ENCODE data around the gene ARHGAP21. TPM values are rescaled to one million over a fixed set of nuclear protein-coding genes. Genes with fewer than 3 reads are reported as not detected.
A peak's percentile ranks its signal among the peaks of the same experiment; 100 is the strongest.

Gene ARHGAP21
- polyA plus RNA-seq, 2 of the 4 experiments (the other 2 are of a cell fraction): 30.5 to 84.4 TPM

DNA sequence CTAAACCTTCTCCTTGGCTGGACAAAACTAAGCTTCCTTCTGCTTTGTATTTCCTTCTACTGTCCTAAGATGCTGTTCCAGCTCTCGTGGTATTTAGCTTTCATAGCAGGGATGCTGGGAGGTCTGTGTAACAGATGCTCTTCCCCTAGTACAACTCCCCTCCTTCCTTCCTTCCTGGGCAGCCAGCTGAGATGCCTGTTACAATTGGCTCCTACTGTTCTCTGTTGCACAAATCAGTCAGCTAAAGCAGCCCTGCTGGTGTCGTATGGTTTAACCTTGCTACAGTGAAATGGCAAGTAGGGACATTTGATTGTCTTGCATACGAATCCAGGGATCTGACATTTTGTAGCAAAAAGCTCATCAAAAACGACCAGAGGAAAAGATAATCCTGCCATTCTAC lies 143.8 kb downstream of the ARHGAP21 start:
- TF ChIP-seq EHF (CRISPR knock-in tag; IDR thresholded peaks at IDR 0.05) (no peak), MYC (IDR thresholded peaks at IDR 0.05; ENCODE audit: borderline replicate concordance, low read length) (no peak), CBX8 (IDR thresholded peaks at IDR 0.05) (no peak)
- H3K4me2 ChIP-seq: no peak overlapping the region
- WGBS (ENCODE audit: missing lambda C conversion rate): 70% methylated on average over 4 of the region's 4 CpGs
- H3K9me3 ChIP-seq: no peaks in the 10 kb centered on the region
- ATAC-seq (no peak; a peak in 1 of 6 replicates), FAIRE-seq (no peak), DNase-seq (ENCODE audit: low read depth in 1 of 2, low spot score in 1 of 2) (no peak)
- H3K27ac ChIP-seq: no peak overlapping the region
- CTCF ChIA-PET: interaction anchor here (1.2 to 1.6 kb wide), 4 partner anchors 18 to 501 kb away, joined by 3 to 7 read pairs (median 3); no protein-coding TSS in a partner anchor
- no peak overlapping the region for H3K4me3 ChIP-seq
- POLR2A ChIA-PET: no interaction called here
- no peaks in the 10 kb centered on the region for H3K4me1 ChIP-seq

DNA sequence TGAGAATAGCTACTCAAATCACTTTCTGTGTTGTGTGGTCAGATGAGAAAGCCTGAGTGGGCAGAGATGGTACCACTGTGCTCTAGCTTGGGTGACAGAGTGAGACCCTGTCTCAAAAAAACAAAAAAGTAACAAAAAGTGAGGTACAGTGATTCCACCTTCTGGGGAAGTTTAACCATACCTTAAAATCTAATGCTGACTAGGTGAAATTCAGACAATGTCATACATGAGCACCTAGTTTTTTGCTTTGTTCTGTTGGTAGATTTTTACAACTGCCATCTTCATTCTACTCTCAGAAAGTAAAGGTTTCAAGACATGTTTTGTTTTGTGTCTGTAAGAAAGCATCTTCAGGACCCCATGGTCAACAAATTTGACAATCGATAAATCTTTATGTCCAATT lies 144.2 kb downstream of the ARHGAP21 start:
- WGBS (ENCODE audit: missing lambda C conversion rate): 87% methylated on average over 1 of the region's 1 CpG
- CTCF ChIA-PET: interaction anchor here (1.0 to 1.6 kb wide), 4 partner anchors 17 to 63 kb away, joined by 3 to 7 read pairs (median 4); no protein-coding TSS in a partner anchor
- POLR2A ChIA-PET: no interaction called here
- no peaks in the 10 kb centered on the region for H3K9me3 ChIP-seq
- no peak overlapping the region for H3K4me2 ChIP-seq
- ATAC-seq (no peak; a peak in 1 of 6 replicates), DNase-seq (ENCODE audit: low read depth in 1 of 2, low spot score in 1 of 2) (no peak), FAIRE-seq (no peak)
- H3K27ac ChIP-seq: no peak overlapping the region
- TF ChIP-seq MAFK (IDR thresholded peaks at IDR 0.05; ENCODE audit: partially characterized antibody): peak; percentile 58
- TF ChIP-seq, protein P1, sequence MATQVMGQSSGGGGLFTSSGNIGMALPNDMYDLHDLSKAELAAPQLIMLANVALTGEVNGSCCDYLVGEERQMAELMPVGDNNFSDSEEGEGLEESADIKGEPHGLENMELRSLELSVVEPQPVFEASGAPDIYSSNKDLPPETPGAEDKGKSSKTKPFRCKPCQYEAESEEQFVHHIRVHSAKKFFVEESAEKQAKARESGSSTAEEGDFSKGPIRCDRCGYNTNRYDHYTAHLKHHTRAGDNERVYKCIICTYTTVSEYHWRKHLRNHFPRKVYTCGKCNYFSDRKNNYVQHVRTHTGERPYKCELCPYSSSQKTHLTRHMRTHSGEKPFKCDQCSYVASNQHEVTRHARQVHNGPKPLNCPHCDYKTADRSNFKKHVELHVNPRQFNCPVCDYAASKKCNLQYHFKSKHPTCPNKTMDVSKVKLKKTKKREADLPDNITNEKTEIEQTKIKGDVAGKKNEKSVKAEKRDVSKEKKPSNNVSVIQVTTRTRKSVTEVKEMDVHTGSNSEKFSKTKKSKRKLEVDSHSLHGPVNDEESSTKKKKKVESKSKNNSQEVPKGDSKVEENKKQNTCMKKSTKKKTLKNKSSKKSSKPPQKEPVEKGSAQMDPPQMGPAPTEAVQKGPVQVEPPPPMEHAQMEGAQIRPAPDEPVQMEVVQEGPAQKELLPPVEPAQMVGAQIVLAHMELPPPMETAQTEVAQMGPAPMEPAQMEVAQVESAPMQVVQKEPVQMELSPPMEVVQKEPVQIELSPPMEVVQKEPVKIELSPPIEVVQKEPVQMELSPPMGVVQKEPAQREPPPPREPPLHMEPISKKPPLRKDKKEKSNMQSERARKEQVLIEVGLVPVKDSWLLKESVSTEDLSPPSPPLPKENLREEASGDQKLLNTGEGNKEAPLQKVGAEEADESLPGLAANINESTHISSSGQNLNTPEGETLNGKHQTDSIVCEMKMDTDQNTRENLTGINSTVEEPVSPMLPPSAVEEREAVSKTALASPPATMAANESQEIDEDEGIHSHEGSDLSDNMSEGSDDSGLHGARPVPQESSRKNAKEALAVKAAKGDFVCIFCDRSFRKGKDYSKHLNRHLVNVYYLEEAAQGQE (IDR thresholded peaks at IDR 0.05): no peak
- no peaks in the 10 kb centered on the region for H3K4me1 ChIP-seq
- H3K4me3 ChIP-seq: no peak overlapping the region

DNA sequence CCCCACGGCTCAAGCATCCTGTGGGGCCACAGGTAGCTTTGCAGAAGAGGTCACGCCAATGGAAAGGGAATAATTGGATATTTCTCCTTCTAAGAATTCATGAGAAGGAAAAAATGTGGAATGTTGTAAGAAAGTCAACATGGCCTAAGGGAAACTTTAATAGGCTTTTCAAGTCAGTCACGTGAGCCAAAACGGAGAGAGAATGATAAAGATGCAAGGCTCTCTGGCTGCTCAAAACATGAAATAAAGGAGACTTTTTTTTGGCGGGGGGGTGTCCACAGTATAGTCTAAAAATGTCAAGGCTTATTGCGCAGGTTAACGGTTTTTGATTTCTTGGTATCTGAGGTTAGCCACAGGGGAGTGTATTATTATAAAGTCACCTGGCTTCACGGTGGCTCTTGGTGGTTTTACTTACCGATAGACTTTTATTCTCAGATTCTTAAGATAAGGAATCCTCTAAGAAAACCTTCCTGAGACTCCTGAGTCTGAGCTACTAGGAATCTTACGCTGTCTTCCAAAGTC lies 148.1 kb downstream of the ARHGAP21 start:
- FAIRE-seq: no peak
- Histone ChIP-seq H3K4me3 (no peak overlapping the region), H3K27ac (no peak overlapping the region), H3K9me3 (no peaks in the 10 kb centered on the region), H3K4me2 (no peak overlapping the region), H3K4me1 (no peaks in the 10 kb centered on the region)
- CTCF ChIA-PET: no interaction called here
- ATAC-seq: no peak
- POLR2A ChIA-PET: no interaction called here
- 64% methylated on average over 10 of the region's 10 CpGs for WGBS (ENCODE audit: missing lambda C conversion rate)
- no peak for DNase-seq (ENCODE audit: low read depth in 1 of 2, low spot score in 1 of 2)
- TF ChIP-seq SREBF2 (IDR thresholded peaks at IDR 0.05) (no peak), ZNF302 (CRISPR knock-in tag; IDR thresholded peaks at IDR 0.05) (no peak), CEBPB (IDR thresholded peaks at IDR 0.05) (no peak), BHLHE40 (IDR thresholded peaks at IDR 0.05; ENCODE audit: low read depth, low read length) (no peak), RFX5 (IDR thresholded peaks at IDR 0.05) (no peak), TFCP2L1 (CRISPR knock-in tag; IDR thresholded peaks at IDR 0.05) (no peak), HOXB13 (CRISPR knock-in tag; IDR thresholded peaks at IDR 0.05; ENCODE audit: low read depth) (no peak), MYC (IDR thresholded peaks at IDR 0.05; ENCODE audit: borderline replicate concordance, low read length) (no peak), MAZ (IDR thresholded peaks at IDR 0.05; ENCODE audit: borderline replicate concordance, low read depth, low read length) (no peak), MAFK (IDR thresholded peaks at IDR 0.05; ENCODE audit: partially characterized antibody) (no peak), ESRRA (IDR thresholded peaks at IDR 0.05; ENCODE audit: borderline replicate concordance, low read length) (no peak), HOXB5 (CRISPR knock-in tag; IDR thresholded peaks at IDR 0.05) (no peak), RNF2 (IDR thresholded peaks at IDR 0.05; ENCODE audit: borderline replicate concordance, low read depth) (no peak), EHF (CRISPR knock-in tag; IDR thresholded peaks at IDR 0.05) (no peak)
- TF ChIP-seq, protein P2, sequence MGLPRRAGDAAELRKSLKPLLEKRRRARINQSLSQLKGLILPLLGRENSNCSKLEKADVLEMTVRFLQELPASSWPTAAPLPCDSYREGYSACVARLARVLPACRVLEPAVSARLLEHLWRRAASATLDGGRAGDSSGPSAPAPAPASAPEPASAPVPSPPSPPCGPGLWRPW (IDR thresholded peaks at IDR 0.05): no peak
- TF ChIP-seq, protein P3, sequence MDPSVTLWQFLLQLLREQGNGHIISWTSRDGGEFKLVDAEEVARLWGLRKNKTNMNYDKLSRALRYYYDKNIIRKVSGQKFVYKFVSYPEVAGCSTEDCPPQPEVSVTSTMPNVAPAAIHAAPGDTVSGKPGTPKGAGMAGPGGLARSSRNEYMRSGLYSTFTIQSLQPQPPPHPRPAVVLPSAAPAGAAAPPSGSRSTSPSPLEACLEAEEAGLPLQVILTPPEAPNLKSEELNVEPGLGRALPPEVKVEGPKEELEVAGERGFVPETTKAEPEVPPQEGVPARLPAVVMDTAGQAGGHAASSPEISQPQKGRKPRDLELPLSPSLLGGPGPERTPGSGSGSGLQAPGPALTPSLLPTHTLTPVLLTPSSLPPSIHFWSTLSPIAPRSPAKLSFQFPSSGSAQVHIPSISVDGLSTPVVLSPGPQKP (IDR thresholded peaks at IDR 0.05; ENCODE audit: low read depth, low read length): no peak

All from A549 (cell line).